Smooth muscle cell (in vitro differentiated cells): ENCODE data around the gene KIF13A. TPM values are rescaled to one million over a fixed set of nuclear protein-coding genes. Genes with fewer than 3 reads are reported as not detected.

Experiments
- DNase-seq: peaks from one replicate; lab custom pipeline; 2025; ENCODE audit not compliant: unreplicated experiment; lab: John Stamatoyannopoulos, UW
- H2AFZ ChIP-seq: fragments of 200-600 bp; sonication (generic); 2 replicates; pipeline ENCODE4 v1.6.0; 2016; ENCODE audit warnings: antibody characterized with exemption, low read depth, mild to moderate bottlenecking
- H3F3A ChIP-seq: fragments of 200-600 bp; sonication (generic); 2 replicates; pipeline ENCODE4 v1.6.0; 2017; ENCODE audit warnings: antibody characterized with exemption, low read depth
- H3K27ac ChIP-seq: fragments of 200-600 bp; sonication (generic); 2 replicates; pipeline ENCODE4 v1.5.1; 2016; ENCODE audit warnings: low read depth, mild to moderate bottlenecking
- H3K27me3 ChIP-seq: fragments of 200-600 bp; sonication (generic); 2 replicates; pipeline ENCODE4 v1.6.1; 2016; ENCODE audit warnings: low read depth, mild to moderate bottlenecking
- H3K36me3 ChIP-seq: fragments of 200-600 bp; sonication (generic); 2 replicates; pipeline ENCODE4 v1.5.1; 2016; ENCODE audit warnings: low read depth
- H3K4me1 ChIP-seq: fragments of 200-600 bp; sonication (generic); 2 replicates; pipeline ENCODE4 v1.5.1; 2016; ENCODE audit warnings: low read depth
- H3K4me2 ChIP-seq: fragments of 200-600 bp; sonication (generic); 2 replicates; pipeline ENCODE4 v1.6.0; 2016; ENCODE audit warnings: mild to moderate bottlenecking
- H3K4me3 ChIP-seq: fragments of 200-600 bp; sonication (generic); 2 replicates; pipeline ENCODE4 v1.5.1; 2016; ENCODE audit warnings: mild to moderate bottlenecking
- H3K79me2 ChIP-seq: fragments of 200-600 bp; sonication (generic); 2 replicates; pipeline ENCODE4 v1.6.0; 2016; ENCODE audit warnings: low read depth, mild to moderate bottlenecking
- H3K9ac ChIP-seq: fragments of 200-600 bp; sonication (generic); 2 replicates; pipeline ENCODE4 v1.6.0; 2016; ENCODE audit warnings: low read depth
- H3K9me3 ChIP-seq: fragments of 200-600 bp; sonication (generic); replicated peaks from 2 replicates; pipeline ENCODE4 v1.5.1; 2016; ENCODE audit warnings: low read depth
- H4K20me1 ChIP-seq: fragments of 200-600 bp; sonication (generic); 2 replicates; pipeline ENCODE4 v1.6.0; 2016; ENCODE audit warnings: low read depth
- WGBS: methylation state at CpG from one replicate; pipeline ENCODE4 v1.1.7; 2016; ENCODE audit warnings: low lambda C conversion rate; 5-methylcytosine and 5-hydroxymethylcytosine counted together
- polyA plus RNA-seq: library from polyadenylated mRNA; unstranded; fragments of >200 nt; fragmentation: Nextera tagmentation; extraction: Ambion mirVana; gene quantifications from 2 replicates; pipeline ENCODE4 v1.2.1, GENCODE V29; 2016
- total RNA-seq: library from RNA; depleted of rRNA; stranded (reverse); fragments of >200 nt; gene quantifications from 2 replicates; pipeline ENCODE4 v1.2.3, GENCODE V29; 2014
- TF ChIP-seq, protein P1 (sequence below): fragments of 200-600 bp; sonication (generic); IDR thresholded peaks from 2 replicates; pipeline ENCODE4 v1.5.1; 2017; ENCODE audit warnings: borderline replicate concordance, mild to moderate bottlenecking, antibody characterized with exemption; ENCODE audit not compliant: insufficient read depth, poor library complexity, severe bottlenecking

Gene KIF13A
- total and polyA plus RNA-seq, 2 experiments from 2014 or later = 10.4 to 28.4 TPM

DNA sequence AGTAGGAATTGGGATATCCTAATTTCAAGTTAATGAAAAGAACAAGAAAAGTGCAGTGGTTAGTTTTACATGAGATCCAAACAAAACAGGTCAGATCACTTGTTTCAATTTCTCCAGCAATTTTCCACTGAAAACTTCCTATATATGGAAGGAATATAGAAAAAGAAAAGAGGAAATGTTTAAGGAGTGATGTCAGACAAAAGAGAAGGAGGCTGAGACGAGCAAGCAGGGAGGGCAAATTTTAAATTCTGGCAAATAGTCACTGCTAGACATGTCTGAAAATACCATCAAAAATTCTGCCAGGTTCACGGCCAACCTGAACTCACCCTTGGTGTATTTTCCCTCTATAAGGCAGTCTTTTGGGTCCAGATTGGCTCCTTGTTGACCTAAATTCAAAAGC lies 271.2 kb downstream of the KIF13A start:
- DNase-seq = no peak
- Histone ChIP-seq H3K27me3 (no peaks in the 10 kb centered on the region), H2AFZ (peak overlapping the region; percentile 8), H3F3A (peaks cover 14% of the 10 kb centered on the region), H3K4me1 (no peaks in the 10 kb centered on the region), H4K20me1 (no peaks in the 10 kb centered on the region), H3K9me3 (no peaks in the 10 kb centered on the region), H3K4me3 (no peak overlapping the region), H3K27ac (no peak overlapping the region), H3K36me3 (no peaks in the 10 kb centered on the region), H3K4me2 (no peak overlapping the region), H3K9ac (no peak overlapping the region), H3K79me2 (no peaks in the 10 kb centered on the region)
- 46% methylated on average over 2 of the region's 2 CpGs for WGBS
- TF ChIP-seq, protein P1, sequence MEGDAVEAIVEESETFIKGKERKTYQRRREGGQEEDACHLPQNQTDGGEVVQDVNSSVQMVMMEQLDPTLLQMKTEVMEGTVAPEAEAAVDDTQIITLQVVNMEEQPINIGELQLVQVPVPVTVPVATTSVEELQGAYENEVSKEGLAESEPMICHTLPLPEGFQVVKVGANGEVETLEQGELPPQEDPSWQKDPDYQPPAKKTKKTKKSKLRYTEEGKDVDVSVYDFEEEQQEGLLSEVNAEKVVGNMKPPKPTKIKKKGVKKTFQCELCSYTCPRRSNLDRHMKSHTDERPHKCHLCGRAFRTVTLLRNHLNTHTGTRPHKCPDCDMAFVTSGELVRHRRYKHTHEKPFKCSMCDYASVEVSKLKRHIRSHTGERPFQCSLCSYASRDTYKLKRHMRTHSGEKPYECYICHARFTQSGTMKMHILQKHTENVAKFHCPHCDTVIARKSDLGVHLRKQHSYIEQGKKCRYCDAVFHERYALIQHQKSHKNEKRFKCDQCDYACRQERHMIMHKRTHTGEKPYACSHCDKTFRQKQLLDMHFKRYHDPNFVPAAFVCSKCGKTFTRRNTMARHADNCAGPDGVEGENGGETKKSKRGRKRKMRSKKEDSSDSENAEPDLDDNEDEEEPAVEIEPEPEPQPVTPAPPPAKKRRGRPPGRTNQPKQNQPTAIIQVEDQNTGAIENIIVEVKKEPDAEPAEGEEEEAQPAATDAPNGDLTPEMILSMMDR = no peak

DNA sequence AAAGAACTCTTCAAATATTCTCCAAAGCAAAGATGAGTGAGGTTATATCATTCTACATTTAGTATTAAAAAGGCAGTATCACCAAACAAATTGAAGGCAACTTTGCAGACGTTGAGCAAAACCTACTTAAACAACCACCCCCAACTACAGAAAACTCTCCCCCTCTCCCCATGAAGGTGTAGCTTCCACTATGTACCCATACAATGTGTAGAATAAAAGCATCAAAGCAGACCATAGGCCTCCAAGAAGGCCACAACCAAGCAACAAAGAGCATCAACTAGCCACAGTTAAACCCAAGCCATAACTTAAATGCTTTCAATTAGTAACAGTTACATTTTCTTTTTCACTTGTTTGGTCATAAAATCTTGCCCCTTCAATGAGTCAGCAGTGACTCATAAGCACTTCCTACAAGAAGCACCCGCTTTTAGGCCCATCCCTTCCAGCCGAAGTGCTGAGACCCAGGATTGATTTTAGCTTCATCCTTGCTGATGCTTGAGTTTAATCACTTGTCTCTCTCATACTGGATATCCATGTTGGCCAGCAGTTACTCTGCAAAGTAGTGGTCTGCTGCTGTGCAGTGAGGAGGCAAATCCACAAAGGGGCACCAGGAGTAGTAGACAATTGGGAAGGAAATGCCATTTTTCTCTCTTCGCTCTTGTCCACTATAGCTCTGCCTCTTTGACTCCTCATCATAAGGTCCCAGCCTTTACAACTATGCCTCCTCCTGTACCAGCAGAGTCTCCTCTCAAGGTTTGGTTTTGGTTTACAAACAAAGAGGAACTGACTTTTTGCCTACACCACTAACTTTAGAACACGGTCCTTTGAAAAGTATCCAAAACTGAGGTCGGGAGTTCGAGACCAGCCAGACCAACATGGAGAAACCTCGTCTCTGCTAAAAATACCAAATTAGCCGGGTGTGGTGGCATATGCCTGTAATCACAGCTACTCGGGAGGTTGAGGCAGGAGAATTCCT lies 272.3 kb downstream of the KIF13A start:
- peak overlapping the region; percentile 31 for H2AFZ ChIP-seq
- H3K36me3 ChIP-seq = no peaks in the 10 kb centered on the region
- H3F3A ChIP-seq = peaks cover 14% of the 10 kb centered on the region
- H3K9me3 ChIP-seq = no peaks in the 10 kb centered on the region
- TF ChIP-seq, protein P1 = no peak
- H3K4me3 ChIP-seq = no peak overlapping the region
- H4K20me1 ChIP-seq = no peaks in the 10 kb centered on the region
- 61% methylated on average over 10 of the region's 10 CpGs for WGBS
- H3K27me3 ChIP-seq = no peaks in the 10 kb centered on the region
- H3K4me1 ChIP-seq = no peaks in the 10 kb centered on the region
- peak overlapping the region; percentile 67 for H3K4me2 ChIP-seq
- no peak for DNase-seq
- H3K27ac ChIP-seq = peak overlapping the region; percentile 74
- H3K79me2 ChIP-seq = no peaks in the 10 kb centered on the region
- H3K9ac ChIP-seq = no peak overlapping the region

DNA sequence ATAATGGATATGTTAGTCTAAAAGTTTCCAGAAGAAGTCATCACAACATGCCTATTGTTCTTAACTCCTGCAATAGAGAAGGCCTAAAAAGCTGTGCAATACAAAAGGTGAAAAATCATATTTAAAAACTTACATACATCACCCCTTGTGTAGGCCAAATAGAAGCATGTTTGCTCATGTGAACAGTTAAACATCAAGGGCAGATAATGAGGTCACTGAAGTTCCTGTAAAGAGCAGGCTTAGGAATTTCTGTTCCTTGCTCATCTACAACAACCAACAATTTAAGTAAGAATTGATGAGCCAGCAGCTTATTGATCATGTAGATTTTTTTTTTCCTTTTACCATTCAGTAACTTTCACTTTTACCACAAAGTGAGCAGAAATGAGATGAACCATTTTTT lies 273.3 kb downstream of the KIF13A start:
- Histone ChIP-seq H3K27me3 (no peaks in the 10 kb centered on the region), H3K27ac (peak overlapping the region; percentile 74), H3K4me3 (no peak overlapping the region), H3F3A (peaks cover 14% of the 10 kb centered on the region), H3K4me1 (no peaks in the 10 kb centered on the region), H3K79me2 (no peaks in the 10 kb centered on the region), H3K4me2 (peak overlapping the region; percentile 67), H4K20me1 (no peaks in the 10 kb centered on the region), H3K36me3 (no peaks in the 10 kb centered on the region), H3K9ac (no peak overlapping the region), H2AFZ (no peak overlapping the region), H3K9me3 (no peaks in the 10 kb centered on the region)
- DNase-seq = no peak
- TF ChIP-seq, protein P1 = no peak
